Vagina (tissue), 2 donors: ENCODE data around the gene BTG2.

Source experiments
- POLR2A ChIP-seq, 2 donors: fragments of 450-650 bp; IDR thresholded peaks; one replicate each; pipeline ENCODE4 v1.6.1; 2017; ENCODE audit warnings: antibody characterized with exemption in 2 of 2, mild to moderate bottlenecking in 2 of 2, moderate library complexity in 2 of 2
- TF ChIP-seq, protein P1 (sequence below), 3 experiments: fragments of 450-650 bp in 2 of 3; fragments of 200-600 bp in 1 of 3; sonication (generic) in 1 of 3; IDR thresholded peaks; one replicate each; pipeline ENCODE4 v1.5.1; 2017 to 2019; ENCODE audit warnings: antibody characterized with exemption in 3 of 3, mild to moderate bottlenecking in 2 of 3, moderate library complexity in 2 of 3

DNA sequence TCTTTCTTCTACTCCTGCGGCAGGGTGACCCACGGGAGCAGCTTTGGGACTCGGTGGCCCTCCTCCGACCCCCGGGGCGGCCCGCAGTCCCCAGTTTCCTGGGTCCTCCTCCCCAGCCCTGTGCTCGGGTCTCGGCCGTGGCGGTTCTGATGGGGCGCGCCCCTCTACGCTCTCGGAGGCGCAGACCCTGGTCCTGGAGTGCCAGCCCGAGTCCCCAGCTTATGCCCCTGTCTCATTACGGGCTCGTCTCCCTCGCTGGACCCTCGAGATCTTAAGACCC lies 430 bp downstream of the BTG2 start:
- TF ChIP-seq, protein P1, sequence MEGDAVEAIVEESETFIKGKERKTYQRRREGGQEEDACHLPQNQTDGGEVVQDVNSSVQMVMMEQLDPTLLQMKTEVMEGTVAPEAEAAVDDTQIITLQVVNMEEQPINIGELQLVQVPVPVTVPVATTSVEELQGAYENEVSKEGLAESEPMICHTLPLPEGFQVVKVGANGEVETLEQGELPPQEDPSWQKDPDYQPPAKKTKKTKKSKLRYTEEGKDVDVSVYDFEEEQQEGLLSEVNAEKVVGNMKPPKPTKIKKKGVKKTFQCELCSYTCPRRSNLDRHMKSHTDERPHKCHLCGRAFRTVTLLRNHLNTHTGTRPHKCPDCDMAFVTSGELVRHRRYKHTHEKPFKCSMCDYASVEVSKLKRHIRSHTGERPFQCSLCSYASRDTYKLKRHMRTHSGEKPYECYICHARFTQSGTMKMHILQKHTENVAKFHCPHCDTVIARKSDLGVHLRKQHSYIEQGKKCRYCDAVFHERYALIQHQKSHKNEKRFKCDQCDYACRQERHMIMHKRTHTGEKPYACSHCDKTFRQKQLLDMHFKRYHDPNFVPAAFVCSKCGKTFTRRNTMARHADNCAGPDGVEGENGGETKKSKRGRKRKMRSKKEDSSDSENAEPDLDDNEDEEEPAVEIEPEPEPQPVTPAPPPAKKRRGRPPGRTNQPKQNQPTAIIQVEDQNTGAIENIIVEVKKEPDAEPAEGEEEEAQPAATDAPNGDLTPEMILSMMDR (IDR thresholded peaks at IDR 0.05): no peak
- no peak for TF ChIP-seq POLR2A (IDR thresholded peaks at IDR 0.05)
